GM18498 (cell line): ENCODE results near the gene CREB3.
A peak's percentile ranks its signal among the peaks of the same experiment; 100 is the strongest.

Experiments
- ATAC-seq: cut with Tn5 transposase; IDR thresholded peaks from one replicate; pipeline ENCODE4 v1.9.1; 2021; ENCODE audit warnings: mild to moderate bottlenecking, moderate library complexity; ENCODE audit not compliant: unreplicated experiment

CREB3 gene

DNA sequence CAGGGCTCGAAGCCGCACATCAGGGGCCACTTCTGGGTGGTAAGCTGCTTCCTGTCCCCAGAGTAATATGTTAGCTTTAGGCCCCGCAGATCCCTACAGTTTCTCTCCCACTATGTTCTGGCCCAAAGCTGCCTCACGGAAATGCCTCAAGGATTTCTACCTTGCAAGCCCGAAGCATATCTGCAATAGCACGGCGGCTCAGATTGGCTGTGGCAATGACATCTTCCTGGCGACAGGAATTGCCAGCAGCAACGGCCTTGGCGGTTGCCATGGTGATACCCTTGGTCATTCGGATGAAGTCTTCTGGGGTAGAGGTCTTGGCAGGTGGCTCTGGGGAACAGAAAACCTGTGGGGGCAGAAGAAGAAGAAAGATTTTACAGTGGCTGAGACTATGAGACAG lies 32.4 kb upstream of the CREB3 start:
- ATAC-seq: no peak

DNA sequence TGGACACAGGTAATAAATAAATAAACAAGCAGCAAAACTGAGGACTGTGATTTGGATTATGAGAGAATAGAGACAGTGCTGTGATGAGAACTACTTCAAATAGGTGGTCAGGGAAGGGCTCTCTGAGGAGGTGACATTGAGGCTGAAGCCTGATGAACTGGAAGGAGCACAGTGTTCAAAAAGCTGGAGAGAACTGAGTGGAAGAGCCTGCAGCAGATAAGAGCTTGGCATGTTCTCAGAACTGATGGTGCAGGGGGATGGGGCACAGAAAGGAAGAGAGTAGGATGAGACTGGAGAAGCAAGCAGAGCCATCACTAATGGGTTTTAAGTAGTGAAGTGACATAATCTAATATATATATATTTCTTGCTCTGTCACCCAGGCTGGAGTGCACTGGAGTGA lies 31.5 kb upstream of the CREB3 start:
- ATAC-seq: no peak

DNA sequence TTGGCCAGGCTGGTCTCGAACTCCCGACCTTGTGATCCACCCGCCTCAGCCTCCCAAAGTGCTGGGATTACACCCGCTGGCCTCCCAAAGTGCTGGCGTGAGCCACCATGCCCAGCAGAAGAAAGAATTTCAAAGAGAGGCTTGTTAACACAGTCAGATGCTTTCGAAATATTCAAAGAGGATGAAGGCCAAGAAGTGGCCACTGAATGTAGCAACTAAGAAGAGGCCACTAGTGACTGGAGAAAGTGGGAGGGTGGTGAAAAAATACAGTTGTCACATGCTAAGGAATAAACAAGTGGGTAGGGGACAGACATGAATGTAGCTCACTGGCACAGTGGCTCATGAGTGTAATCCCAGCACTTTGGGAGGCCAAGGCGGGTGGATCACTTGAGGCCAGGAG lies 29.8 kb upstream of the CREB3 start:
- ATAC-seq: no peak

DNA sequence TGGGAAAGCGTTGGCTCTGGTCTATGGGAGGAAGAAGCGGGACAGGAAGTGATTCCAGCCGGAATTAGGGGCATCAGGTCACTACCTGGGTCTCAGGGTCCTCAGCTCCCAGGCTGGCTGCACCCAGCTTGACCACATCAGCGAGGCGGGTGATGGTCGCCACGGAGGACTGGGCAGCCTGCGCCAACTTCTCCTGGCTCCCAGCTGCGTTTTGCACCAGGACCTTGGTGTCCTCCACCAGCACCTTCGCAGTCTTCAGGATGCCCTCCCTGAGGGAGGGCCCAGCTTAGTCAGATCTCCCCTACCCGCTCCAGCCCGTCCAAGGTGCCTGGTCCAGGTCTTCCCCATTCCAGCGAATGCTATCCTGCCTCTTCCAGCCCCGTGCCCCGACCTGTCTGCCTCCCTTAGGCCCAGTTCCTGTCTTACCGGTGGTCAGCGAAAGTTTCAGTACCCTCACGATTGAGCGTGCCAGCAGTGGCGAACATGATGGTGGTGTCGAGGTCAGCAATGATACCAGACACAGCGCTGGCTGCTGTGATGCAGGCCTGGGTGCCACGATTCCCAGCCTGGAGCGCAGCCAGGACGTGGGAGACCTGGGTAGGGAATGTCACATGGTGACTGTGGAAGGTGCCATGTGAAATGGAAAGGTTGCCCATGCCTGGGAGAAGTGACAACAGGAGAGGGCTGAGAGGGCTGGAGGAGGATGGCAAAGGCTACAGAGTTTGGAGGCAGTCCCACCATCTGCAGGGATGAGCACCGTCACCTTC lies 28.4 kb upstream of the CREB3 start:
- no peak for ATAC-seq

DNA sequence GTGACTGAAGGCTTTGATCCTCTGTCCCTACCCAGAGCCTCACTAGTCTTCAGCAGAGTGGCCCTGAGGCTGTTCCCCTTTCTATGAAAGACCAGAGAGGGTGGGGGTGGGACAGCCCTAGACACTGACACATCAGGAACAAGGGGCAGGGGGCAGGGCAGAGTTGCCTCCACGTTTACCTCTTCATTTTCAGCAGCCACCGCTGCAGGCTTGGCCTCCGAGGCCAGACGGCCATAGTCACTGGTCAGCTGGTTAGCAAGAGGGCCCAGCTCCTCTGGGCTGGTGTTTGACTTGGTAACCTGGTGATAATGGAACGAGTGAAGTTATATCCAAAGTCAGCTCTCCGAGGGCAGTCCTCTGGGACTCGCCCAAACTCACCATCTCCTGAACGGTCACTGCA lies 27.1 kb upstream of the CREB3 start:
- no peak for ATAC-seq

DNA sequence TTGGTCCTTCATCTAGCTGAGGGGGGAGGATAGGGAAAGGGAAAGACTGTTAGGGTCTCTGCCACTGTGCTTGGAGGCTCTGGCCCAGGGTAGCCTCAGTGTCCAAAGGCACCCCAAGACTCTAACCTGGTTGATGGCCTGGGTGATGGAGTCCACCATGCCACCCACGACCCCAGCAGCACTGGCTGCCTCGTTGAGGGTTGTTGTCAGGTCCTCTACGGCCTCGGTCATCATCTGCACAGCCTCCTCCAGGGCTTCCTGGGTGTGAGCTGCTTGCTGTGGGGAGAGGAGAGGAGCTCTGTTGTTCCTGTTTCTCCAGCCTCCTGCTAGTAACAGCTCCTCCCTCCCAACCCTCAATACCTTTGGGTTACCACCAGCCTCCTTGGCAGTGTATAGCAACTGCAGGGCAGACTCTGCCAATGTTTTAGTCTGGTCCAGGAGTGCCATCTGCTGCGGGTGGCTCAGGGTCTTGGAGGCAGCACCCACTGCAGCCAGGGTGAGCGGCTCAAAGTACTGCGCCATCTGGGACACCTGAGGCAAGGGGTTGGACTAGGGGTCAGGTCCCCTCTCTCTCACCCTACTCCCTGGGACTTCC lies 26.5 kb upstream of the CREB3 start:
- no peak for ATAC-seq

DNA sequence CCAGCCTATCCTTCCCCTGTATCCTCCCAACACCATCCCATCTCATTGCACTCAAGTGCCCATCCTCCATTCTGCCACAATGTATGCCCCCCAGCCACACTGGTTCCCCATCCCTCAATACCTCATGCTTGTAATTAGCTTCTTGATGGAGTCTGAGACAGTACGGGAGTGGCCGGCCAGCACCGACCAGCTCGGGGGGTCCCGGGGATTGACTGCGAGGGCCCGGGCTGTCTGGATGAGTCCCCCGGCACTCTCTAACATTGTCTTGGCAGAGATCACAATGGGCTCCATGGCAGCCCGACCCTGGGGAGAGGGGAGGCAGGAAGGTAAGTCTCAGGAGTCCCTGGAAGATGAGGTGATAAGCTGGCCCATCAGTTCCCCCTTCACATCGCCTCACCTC lies 25.5 kb upstream of the CREB3 start:
- ATAC-seq: no peak

DNA sequence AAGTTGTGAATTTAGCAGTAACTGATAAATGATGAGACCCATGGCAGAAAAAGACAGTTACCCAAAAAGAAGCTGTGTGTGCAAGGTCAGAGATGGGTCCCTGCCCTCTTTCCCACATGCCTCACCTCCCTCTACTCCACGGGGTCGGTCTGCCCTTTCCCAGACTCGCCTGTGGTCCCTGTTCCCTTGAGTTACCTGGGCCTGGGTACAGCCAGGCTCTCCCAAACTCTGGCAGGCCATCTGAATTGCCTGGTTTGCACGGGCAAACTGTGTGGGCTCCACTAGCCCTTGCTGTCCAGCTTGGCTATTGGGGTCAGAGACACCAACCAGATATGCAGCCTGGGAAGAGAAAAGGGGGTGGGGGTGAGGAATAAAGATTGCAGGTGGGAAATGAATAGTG lies 24.3 kb upstream of the CREB3 start:
- no peak for ATAC-seq

DNA sequence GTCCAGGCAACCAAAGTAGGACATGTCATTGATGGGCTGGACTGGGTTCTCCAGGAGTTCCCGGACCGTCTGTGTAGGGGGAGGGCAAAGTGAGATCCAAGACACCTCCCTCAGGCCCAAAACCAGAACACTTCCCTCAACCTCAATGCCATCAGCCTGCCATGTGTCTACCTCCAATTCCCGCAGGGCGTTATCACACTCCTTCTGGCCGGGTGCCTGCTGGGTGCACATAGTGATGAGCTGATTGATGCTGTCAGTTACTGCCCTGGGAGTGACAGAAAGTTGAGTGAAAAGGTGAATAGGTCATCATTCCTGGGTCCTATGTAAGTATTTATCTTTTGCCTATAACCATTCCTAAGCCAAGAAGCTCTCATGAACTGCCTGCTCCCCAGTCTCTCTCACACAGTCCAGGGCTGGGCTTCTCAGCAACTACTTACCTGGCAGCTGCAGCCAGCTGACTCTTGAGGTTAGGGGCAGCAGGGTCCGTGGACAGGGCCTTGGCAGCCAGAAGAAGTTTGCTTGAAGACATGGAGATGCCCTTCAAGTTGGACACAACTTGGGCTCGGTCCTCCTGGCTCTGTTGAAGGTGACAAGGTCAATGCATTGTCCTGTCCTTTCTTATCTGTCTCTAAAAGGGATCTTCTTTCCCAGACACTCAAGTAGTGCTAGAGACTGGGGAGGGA lies 21.5 kb upstream of the CREB3 start:
- ATAC-seq: no peak

DNA sequence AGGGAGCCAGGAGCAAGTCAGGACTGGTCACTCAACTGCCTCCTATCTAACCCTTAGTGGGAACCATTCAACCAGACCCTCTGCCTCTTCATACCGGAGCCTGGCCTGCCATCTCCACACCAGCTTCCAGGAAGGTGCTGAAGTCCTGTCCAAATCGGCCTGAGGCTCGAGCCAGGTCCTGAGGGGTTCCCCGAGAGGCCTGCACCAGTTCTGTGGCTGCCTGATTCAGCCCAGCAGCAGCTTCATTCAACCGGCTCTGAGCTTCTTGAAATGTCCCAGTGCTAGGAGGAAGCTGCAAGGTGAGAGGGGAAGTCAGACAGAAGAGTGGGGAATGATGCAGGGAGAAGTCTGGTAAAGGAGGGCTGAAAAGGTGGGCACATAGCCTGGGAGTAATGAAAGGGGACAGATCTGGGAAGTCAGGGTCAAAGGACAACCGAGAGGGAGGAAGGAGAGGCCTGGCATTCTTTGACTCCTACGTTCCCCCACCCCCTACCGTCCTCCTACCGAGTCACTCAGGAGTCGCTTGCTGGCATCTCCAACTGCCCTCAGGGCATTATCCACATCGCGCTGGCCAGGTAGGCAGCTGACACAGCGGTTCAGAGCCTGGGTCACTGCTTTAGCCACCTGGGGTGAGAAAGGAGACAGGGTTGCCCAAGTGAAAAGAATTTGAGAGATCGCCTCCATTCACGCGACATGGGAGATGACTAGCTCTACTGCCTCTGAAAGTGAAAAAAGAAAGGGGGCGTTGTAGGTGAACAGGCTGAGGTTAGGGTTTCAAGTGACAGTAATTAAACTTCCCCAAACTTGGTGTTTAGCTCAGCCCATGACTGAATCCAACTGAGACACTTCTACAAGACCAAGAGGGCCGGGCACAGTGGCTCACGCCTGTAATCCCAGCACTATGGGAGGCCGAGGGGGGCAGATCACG lies 20.7 kb upstream of the CREB3 start:
- ATAC-seq: peak; percentile 65

DNA sequence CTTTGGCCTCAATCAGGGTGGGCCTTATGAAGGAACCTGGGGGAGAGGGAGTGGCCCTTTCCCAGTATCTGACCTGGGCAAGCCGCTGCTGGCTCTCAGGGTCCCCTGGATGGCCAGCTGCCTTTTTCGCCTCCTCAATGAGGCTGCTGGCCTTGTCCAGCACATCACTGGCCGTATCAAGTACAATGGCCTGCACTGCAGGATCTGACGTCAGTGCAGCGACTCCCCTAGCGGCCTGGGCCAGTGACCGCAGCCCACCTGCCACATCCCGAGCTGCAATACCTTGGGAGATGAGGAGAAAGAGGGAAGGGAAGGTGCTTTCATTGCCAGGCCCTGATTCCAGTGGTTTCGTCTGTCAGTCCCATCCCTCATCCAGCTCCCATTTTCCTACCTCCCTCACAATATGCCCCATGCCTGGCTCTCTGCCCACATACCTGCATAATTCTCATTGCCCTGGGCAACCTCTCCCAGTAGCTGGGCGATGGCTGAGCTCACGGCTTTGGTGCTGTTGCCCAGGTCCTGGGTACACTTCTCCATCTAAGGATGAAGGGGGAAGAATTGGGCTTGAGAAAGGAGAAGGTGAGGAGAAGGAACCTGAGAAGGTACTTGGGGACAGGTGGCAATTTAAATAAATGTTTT lies 19.6 kb upstream of the CREB3 start:
- ATAC-seq: no peak

DNA sequence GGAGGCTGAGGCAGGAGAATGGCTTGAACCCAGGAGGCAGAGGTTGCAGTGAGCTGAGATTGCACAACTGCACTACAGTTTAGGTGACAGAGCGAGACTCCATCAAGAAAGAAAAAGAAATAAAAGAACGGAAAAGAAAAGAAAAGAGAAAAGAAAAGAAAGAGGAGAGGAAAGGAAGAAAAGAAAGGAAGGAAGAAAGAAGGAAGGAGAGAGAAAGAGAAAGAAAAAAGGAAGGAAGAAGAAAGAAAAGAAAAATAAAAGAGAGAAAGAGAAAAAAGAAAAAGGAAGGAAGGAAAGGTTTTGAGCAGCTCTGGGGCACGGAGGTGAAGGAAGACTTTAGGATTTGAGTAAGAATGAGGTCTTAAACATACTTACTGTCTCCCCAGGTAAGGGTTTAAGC lies 18.9 kb upstream of the CREB3 start:
- ATAC-seq: no peak

DNA sequence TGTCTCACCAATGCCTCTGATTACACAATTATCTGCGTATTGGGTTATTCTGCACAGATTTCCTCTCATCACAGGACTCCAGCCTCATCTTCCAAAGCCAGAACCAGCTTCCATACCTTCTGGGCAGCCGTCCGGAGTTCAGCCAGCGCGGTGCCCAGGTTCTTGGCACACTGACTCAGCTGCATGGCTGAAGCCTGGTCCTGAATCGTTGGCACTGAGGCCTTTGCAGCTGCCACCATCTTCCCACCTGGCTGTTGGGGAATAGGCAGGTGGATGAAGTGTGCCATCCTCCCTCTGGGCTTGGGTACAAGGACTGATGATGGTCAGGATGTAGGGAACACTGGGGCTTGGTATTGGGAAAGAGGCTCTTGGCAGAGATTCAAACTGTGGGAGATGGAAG lies 18.3 kb upstream of the CREB3 start:
- no peak for ATAC-seq

DNA sequence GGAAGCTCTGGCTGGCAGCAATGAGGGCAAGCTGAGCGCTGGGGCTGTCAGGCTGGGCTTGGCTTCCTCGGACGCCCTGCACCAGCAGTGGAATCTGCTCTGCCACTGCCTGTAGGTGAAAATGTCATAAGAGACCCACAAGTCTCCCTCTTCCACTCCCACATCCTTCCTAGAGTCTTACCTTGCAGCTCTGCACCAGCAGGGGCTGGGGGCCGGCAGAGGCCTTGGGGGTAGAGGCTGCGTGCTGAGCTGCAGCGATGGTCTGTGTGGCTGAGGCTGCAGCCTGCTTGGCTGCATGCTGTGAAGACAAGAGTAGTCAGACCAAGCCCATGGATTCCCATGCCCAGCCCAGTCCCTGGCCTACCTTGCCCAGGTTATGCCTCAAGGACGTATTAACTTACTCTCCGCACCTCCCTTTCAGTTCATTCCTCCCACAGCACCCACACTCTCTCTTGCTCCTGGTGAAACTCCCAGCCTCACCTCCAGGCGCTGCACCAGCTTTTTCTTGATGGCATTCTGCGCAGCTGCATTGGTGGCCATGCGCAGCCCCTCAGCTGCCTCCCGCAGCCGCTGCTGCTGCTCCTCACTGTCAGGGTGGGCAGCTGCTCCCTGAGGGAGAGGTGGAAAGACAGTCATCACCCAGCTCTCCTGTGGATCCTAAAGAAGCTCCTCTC lies 17.8 kb upstream of the CREB3 start:
- ATAC-seq: no peak

DNA sequence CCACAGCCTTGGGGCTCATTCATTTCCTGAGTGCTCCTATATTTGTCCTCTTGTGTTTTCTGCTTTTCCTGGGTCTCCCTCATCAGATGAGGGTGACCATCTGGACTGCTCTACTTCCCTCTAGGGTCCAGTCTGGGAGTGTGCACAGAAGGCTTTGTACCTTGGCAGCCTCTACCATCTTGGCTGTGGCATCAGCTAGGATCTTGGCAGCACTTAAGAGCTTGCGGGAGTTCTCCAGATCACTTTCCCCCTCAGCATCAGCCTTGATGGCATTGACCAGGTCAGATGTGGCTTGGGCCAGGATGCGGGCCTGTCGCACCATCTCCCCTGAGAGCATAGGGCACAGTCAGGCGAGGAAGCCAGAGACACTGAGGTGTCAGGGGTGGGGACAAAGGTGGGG lies 16.2 kb upstream of the CREB3 start:
- no peak for ATAC-seq

DNA sequence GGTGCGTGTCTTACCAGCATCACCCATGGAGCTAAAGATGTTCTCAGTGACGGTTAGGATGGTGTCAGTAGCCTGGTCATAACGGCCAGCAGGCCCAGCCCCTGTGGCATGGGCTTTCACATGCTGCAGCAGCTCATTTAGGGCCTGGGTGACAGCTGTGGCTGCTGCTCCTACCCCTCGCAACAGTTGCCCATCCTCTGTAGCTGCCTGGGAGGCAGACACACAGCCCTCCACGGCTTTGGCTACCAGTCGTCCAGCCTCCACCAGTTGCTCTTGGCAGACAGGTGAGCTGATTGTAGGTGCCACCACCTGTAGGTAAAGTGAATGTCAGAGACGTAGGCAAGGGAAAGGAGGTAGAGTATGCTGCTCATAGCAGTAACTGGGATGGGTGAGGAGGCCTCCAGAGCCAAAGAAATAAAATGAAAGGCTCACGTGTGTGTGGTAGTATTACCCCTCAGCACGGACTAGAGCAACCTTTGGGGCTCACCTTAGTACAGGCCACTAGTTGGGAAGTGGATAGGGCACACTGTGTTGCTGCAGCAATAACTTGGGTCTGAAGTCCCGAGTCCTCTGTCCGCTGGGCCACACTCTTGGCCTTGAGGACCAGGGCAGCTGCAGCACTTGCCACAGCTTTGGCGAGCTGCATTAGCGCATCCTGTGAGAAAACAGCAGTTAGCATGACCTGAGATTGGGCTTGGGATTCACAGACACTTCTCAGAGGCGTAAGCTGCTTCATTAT lies 15.2 kb upstream of the CREB3 start:
- ATAC-seq: no peak

DNA sequence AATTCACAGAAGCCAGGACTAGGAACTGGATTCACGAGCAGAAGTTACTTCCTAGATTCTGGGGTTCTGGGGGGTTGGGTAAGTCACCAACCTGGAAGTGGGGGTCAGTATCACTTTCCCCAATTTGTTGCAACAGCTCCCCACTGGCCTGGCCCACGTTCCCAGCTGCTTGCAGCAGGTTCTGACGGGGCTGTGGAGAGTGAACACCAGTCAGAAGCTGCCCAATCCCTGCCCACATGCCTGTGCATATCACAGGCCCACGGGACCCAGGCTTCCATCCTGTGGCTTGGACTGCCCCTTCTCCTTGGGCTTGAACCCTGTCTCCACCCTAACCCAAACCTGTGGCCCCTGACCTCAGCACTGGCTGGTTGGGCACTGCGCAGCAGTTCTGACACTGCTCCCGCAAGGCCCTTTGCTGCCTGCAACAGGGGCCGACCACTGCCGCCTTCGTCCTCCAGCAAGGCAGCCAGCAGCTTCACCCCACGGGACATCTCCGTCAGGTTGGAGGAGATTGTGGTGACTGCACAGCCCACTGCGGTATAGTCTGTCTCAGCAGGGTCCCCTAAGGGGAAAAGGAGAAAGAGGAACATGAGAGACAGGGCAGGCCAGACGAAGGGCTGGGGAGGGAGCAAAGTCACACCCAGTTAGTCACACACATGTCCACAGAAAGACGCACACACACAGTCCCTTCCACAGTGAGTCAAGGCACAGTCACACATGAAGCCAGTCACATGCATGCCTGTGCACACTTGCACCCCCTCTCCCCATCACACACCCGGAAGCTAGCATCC lies 13.6 kb upstream of the CREB3 start:
- ATAC-seq: no peak

DNA sequence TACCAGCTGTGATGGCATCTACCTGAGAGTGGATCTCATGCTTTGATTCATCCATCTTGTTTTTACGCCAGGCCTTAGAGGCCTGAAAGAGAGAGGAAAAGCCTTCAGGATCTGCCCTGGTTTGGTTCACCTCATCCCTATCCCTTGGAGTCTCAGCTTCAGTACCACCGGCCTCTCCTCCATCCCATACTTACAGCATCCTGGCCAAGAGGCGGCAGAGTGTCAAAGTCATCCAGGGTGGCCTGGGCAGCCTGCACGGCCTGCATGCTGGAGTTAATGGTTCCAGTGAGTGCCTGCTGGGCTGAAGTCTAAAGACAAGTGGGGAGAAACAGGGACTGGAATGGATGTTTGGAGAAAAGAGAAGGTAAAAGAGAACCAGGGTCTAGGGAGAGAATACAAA lies 12.9 kb upstream of the CREB3 start:
- no peak for ATAC-seq

DNA sequence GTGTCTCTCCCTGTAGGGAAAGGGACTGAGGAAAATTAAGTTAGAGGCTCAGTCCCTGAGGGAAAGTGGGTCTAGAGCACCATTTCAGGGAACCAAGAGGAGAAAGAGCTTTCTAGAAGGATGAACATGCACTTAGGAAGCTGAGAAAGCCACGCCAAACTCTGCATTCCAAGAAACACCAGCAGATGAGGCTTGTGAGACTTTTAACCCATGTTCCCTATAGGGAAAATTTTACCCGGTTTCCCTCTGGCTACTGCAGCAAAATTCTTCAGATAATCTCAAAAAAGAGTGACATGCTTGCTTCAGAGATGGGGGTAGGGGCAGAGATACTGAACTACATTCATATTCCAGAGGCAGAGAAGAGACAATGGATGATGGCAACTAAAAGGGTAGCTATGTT lies 9.0 kb upstream of the CREB3 start:
- ATAC-seq: no peak
